22Rv1 (cell line): ENCODE measurements around the gene ARHGEF28.

ENCODE experiments used
- H3K27ac ChIP-seq: fragments of 450-650 bp; 2 replicates; pipeline ENCODE4 v1.5.1; 2017
- CTCF ChIP-seq: fragments of 450-650 bp; IDR thresholded peaks from 2 replicates; pipeline ENCODE4 v1.5.1; 2017; ENCODE audit warnings: mild to moderate bottlenecking
- ZFX ChIP-seq: fragments of 450-650 bp; IDR thresholded peaks from 2 replicates; pipeline ENCODE4 v1.6.1; 2017; ENCODE audit warnings: antibody characterized with exemption, borderline replicate concordance

ARHGEF28 gene

GRCh38 chr5:73792687-73793320 lies 166.8 kb downstream of the ARHGEF28 start:
- no peak overlapping the region for H3K27ac ChIP-seq

DNA sequence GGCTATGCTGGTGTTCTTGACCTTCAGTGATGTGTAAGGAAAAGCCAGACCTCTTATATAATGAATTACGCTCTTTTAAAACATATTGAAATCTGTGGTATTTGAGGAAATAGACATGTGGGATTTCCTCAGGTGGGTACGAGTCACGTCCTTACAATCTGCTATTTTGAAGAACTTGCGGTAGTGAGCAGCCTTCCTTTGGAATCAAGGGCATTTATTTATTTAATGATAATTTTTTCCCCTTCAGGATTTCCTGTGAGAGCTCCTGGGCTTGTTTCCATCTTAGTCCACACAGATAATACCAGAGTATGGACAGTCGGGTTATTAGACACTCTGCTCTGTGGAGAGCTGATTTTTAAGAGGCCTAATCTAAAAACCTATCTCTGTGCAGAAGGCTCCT lies 167.9 kb downstream of the ARHGEF28 start:
- H3K27ac ChIP-seq: no peak overlapping the region
- TF ChIP-seq CTCF (no peak), ZFX (no peak)

More at GRCh38 chr5:73792687-73793320, 166.8 kb downstream of the ARHGEF28 start:
- TF ChIP-seq CTCF: peak; percentile 98
- TF ChIP-seq ZFX: no peak

GRCh38 chr5:73796164-73797131 lies 170.5 kb downstream of the ARHGEF28 start:
- TF ChIP-seq ZFX (no peak), CTCF (no peak)
- H3K27ac ChIP-seq: no peak overlapping the region

DNA sequence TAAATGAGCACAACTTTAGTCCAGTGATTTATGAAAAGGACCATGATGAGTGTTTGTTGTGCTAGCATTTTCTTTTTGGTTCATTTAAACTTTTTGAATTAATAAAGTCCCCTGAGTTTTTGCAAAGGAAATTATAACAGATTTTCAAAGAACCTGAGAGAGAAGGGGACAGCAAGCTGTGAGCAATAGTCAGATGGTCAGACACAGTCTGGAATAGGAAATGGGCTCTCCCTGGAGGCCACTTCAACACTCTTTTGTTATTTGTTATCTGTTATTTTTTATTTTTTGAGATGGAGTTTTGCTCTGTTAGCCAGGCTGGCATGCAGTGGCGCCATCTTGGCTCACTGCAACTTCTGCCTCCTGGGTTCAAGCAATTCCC lies 171.1 kb downstream of the ARHGEF28 start:
- H3K27ac ChIP-seq: no peak overlapping the region
- no peak for TF ChIP-seq CTCF

GRCh38 chr5:73799401-73799972 lies 173.5 kb downstream of the ARHGEF28 start:
- H3K27ac ChIP-seq: no peak overlapping the region

DNA sequence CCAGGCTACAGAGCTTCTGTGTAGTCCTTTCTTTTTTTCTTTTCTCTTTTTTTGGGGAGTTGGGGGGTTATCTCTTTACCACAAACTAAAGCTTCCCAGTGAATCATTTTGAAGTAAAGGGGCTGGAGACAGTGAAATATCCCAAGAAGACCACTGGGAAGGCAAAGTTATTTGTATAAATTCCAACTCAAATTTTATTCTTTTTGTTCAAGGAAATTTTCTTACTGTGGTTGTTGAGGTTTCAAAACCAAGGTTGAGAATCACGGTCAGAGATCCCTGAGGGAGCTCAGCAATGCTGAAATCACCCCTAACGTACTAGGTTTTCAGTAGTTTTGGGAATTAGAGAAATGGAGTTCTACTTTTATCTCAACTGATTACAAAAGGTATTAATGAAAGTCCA lies 175.7 kb downstream of the ARHGEF28 start:
- no peak overlapping the region for H3K27ac ChIP-seq
- no peak for TF ChIP-seq CTCF
- TF ChIP-seq ZFX: no peak

More at GRCh38 chr5:73799401-73799972, 173.5 kb downstream of the ARHGEF28 start:
- no peak for TF ChIP-seq CTCF
- TF ChIP-seq ZFX: no peak

GRCh38 chr5:73805449-73805848 lies 179.5 kb downstream of the ARHGEF28 start:
- no peak for TF ChIP-seq ZFX
- no peak for TF ChIP-seq CTCF
- H3K27ac ChIP-seq: no peak overlapping the region
